ENCODE results near the gene MED7. TPM values are rescaled to one million over a fixed set of nuclear protein-coding genes. Genes with fewer than 3 reads are reported as not detected.

MED7 gene
- total RNA-seq, 2 experiments from 2014 or later, result 12.1 to 13.2 TPM

Other genes starting within 250 kb of the MED7 start
- 1 to 10 TPM in 1 of 2 experiments, under 1 TPM in 1; 0.92 to 1.2 TPM for gene TIMD4, start 179.6 kb downstream of the MED7 start, total RNA-seq
- 1 to 10 TPM; 1.5 to 2.0 TPM for gene HAVCR1, start 83.7 kb downstream of the MED7 start, total RNA-seq
- gene HAVCR2, start 33.8 kb downstream of the MED7 start, total RNA-seq, result 10 to 100 TPM; 30.9 to 34.7 TPM
- gene GARIN3, start 23.4 kb upstream of the MED7 start, total RNA-seq, result not detected
- 100 to 1,000 TPM; 258 to 306 TPM for gene ITK, start 38.0 kb upstream of the MED7 start, total RNA-seq
- gene CYFIP2, start 123.3 kb upstream of the MED7 start, total RNA-seq, result 100 to 1,000 TPM; 452 to 606 TPM

Data from activated CD4-positive, alpha-beta T cell treated with anti-CD3 and anti-CD28 coated beads, Interleukin-2, amount 10 ng/mL, durations not matched to agents 7 days and 5 days (primary cell).